Measurements from ENCODE around the gene FYTTD1.
A peak's percentile ranks its signal among the peaks of the same experiment; 100 is the strongest.

The FYTTD1 gene

DNA sequence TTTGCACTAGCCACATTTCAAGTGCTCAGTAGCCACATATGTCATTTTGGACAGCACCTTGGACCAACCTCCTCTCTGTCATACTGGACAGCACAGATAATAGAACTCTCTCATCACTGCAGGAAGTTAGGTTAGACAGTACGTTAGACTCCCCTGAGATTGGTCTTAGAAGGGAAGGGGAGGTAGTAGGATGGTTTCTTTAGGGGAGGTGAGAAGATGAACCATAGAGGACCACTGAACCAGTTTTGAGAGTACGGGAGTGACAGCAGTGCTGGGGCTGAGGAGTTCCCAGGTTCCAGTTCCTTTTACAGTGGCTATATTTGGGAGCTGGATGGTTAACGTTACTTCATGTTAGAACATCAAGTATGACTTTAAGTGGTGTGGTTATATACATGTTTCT, 49.2 kb downstream of the FYTTD1 start:
- Histone ChIP-seq H2AFZ (ENCODE audit: low read depth) (no peak overlapping the region), H3K4me1 (ENCODE audit: low read depth, poor library complexity, severe bottlenecking) (peaks cover 36% of the 10 kb centered on the region), H3K4me2 (no peak overlapping the region), H3K27ac (no peak overlapping the region), H3K27me3 (ENCODE audit: insufficient read depth, low read depth) (no peaks in the 10 kb centered on the region), H3K79me2 (ENCODE audit: insufficient read depth, low read depth) (peaks cover 70% of the 10 kb centered on the region; the same call in 1 of the 2 replicates), H3K36me3 (ENCODE audit: insufficient read depth) (no peaks in the 10 kb centered on the region), H4K20me1 (ENCODE audit: insufficient read depth) (no peaks in the 10 kb centered on the region), H3K4me3 (IDR thresholded peaks at IDR 0.05; ENCODE audit: insufficient read depth, low read depth, low read length) (no peak overlapping the region), H3K9ac (no peak overlapping the region)
- TF ChIP-seq, protein P1, sequence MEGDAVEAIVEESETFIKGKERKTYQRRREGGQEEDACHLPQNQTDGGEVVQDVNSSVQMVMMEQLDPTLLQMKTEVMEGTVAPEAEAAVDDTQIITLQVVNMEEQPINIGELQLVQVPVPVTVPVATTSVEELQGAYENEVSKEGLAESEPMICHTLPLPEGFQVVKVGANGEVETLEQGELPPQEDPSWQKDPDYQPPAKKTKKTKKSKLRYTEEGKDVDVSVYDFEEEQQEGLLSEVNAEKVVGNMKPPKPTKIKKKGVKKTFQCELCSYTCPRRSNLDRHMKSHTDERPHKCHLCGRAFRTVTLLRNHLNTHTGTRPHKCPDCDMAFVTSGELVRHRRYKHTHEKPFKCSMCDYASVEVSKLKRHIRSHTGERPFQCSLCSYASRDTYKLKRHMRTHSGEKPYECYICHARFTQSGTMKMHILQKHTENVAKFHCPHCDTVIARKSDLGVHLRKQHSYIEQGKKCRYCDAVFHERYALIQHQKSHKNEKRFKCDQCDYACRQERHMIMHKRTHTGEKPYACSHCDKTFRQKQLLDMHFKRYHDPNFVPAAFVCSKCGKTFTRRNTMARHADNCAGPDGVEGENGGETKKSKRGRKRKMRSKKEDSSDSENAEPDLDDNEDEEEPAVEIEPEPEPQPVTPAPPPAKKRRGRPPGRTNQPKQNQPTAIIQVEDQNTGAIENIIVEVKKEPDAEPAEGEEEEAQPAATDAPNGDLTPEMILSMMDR (conservative IDR thresholded peaks at IDR 0.05; ENCODE audit: low read depth, low read length), result no peak

DNA sequence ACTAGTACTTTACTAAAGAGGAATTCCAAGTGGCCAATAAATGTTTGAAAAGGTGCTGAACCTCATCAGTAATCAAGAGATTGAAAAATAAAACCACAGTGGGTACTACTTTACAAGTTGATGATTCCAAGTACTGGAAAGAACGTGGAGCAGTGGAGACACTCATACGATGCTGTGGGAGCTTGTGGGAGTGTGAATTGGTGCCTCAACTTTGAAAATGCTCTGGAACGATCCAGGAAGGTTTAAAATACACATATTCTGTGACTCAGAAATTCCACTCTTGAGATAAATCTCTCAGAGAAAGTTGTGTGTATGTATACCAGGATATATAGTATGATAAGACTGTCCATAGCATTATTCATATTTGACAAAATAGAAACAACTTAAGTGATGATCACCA, 50.7 kb downstream of the FYTTD1 start:
- Histone ChIP-seq H3K79me2 (ENCODE audit: insufficient read depth, low read depth) (peaks cover 56% of the 10 kb centered on the region; the same call in 1 of the 2 replicates), H3K36me3 (ENCODE audit: insufficient read depth) (no peaks in the 10 kb centered on the region), H3K4me3 (IDR thresholded peaks at IDR 0.05; ENCODE audit: insufficient read depth, low read depth, low read length) (no peak overlapping the region), H3K4me1 (ENCODE audit: low read depth, poor library complexity, severe bottlenecking) (peaks cover 36% of the 10 kb centered on the region), H3K27ac (no peak overlapping the region), H4K20me1 (ENCODE audit: insufficient read depth) (no peaks in the 10 kb centered on the region), H2AFZ (ENCODE audit: low read depth) (no peak overlapping the region), H3K27me3 (ENCODE audit: insufficient read depth, low read depth) (no peaks in the 10 kb centered on the region), H3K4me2 (no peak overlapping the region), H3K9ac (no peak overlapping the region)
- TF ChIP-seq, protein P1 (conservative IDR thresholded peaks at IDR 0.05; ENCODE audit: low read depth, low read length), result no peak

DNA sequence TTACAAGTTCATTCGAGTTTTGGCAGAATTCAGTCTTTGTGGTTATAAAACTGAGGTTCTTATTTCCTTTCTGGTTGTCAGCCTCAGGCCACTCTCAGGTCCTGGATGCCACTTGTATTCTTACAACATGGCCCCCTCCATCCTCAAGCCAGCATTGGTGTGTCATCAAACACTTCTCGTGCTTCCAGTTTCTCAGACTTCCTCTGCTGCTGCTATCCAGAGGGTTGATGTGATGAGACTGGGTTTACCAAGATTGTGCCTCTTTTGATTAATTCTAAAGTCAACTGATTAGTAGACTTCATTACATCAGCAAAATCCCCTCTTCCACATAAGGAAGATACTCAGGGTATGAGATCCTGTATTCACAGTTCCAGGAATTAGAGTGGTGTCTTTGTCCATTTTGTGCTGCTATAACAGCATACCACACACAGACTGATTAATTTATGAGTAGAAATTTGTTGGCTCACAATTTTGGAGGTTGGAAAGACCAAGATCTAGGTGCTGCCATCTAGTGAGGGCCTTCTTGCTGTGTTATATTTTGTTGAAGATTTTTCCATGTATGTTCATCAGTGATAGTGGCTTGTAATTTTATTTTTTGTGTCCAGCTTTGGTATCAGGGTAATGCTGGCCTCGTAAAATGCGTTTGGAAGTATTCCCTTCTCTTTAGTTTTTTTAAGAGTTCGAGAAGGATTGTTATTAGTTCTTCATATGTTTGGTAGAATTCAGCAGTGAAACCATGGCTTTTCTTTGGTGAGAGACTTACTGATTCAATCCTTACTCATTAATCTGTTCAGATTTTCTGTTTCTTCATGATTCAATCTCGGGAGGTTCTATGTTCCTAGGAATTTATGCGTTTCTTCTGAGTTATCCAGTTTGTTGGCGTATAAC, 52.5 kb downstream of the FYTTD1 start:
- Histone ChIP-seq H3K9ac (no peak overlapping the region), H4K20me1 (ENCODE audit: insufficient read depth) (no peaks in the 10 kb centered on the region), H3K36me3 (ENCODE audit: insufficient read depth) (no peaks in the 10 kb centered on the region), H3K27ac (peak overlapping the region; percentile 28), H3K4me1 (ENCODE audit: low read depth, poor library complexity, severe bottlenecking) (peaks cover 36% of the 10 kb centered on the region), H3K79me2 (ENCODE audit: insufficient read depth, low read depth) (peaks cover 42% of the 10 kb centered on the region; the same call in 1 of the 2 replicates), H3K4me3 (IDR thresholded peaks at IDR 0.05; ENCODE audit: insufficient read depth, low read depth, low read length) (no peak overlapping the region), H3K27me3 (ENCODE audit: insufficient read depth, low read depth) (no peaks in the 10 kb centered on the region), H3K4me2 (peak overlapping the region; percentile 62), H2AFZ (ENCODE audit: low read depth) (no peak overlapping the region)
- TF ChIP-seq, protein P1 (conservative IDR thresholded peaks at IDR 0.05; ENCODE audit: low read depth, low read length), result peak; percentile 72

DNA sequence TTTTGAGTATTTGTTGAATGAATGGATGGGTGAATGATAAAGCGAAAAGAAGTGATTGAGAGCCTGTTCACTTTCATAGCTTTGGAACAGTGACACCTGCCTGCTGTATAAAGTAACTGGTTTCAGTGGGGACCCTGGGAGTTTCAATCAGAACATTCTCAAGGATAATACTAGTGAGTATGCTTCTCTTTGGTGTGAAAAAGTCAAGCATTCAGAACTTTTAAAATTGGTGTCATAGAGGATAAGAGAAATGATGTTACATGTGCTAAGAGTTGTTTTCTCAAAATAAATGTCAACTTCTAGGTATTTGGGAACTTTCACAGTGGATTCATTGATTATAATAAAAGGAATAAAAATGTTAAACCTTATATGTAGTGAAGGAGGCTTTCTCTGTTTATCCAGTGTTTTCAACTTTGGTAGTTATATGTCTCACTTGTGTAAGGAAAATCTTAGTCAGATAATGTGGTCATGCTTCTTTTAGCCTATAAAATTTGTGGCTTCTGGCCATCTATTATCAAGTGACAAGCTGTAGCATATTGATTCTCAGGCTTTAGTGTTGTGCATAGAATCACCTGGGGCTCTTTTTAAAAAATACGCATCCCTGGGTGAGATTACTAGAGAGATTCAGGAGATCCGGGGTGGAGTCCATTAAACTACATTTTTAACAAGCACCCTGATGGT, 53.2 kb downstream of the FYTTD1 start:
- H2AFZ ChIP-seq (ENCODE audit: low read depth), result no peak overlapping the region
- no peaks in the 10 kb centered on the region for H3K27me3 ChIP-seq (ENCODE audit: insufficient read depth, low read depth)
- H4K20me1 ChIP-seq (ENCODE audit: insufficient read depth), result no peaks in the 10 kb centered on the region
- H3K9ac ChIP-seq, result no peak overlapping the region
- no peak overlapping the region for H3K4me3 ChIP-seq (IDR thresholded peaks at IDR 0.05; ENCODE audit: insufficient read depth, low read depth, low read length)
- H3K27ac ChIP-seq, result no peak overlapping the region; the same call in 1 of the 2 replicates
- H3K4me1 ChIP-seq (ENCODE audit: low read depth, poor library complexity, severe bottlenecking), result peaks cover 39% of the 10 kb centered on the region
- H3K4me2 ChIP-seq, result peak overlapping the region; percentile 62; the same call in 1 of the 2 replicates
- TF ChIP-seq, protein P1 (conservative IDR thresholded peaks at IDR 0.05; ENCODE audit: low read depth, low read length), result peak; percentile 19; the same call in 1 of the 2 replicates
- no peaks in the 10 kb centered on the region for H3K36me3 ChIP-seq (ENCODE audit: insufficient read depth)
- H3K79me2 ChIP-seq (ENCODE audit: insufficient read depth, low read depth), result peaks cover 37% of the 10 kb centered on the region; the same call in 1 of the 2 replicates

Measured in KMS-11 (cell line).